Mesodermal cell (in vitro differentiated cells): ENCODE measurements around the gene SDK2. TPM values are rescaled to one million over a fixed set of nuclear protein-coding genes. Genes with fewer than 3 reads are reported as not detected.

Experiments used
- H3K27ac ChIP-seq: 2 replicates; pipeline ENCODE4 v1.7.0; 2013; ENCODE audit warnings: mild to moderate bottlenecking, low read depth, low read length, moderate library complexity; ENCODE audit not compliant: severe bottlenecking
- H3K36me3 ChIP-seq: 2 replicates; pipeline ENCODE4 v1.7.1; 2013; ENCODE audit warnings: mild to moderate bottlenecking, low read length, moderate library complexity; ENCODE audit not compliant: control insufficient read depth, insufficient read depth
- H3K4me1 ChIP-seq: one replicate; pipeline ENCODE4 v1.7.1; 2013; ENCODE audit warnings: mild to moderate bottlenecking, low read length; ENCODE audit not compliant: insufficient read depth, control insufficient read depth, poor library complexity, severe bottlenecking
- H3K4me3 ChIP-seq: 2 replicates; pipeline ENCODE4 v1.7.0; 2013; ENCODE audit warnings: low read length, control low read depth, mild to moderate bottlenecking; ENCODE audit not compliant: insufficient read depth, poor library complexity, severe bottlenecking; ENCODE audit errors: extremely low read depth
- H3K9me3 ChIP-seq: 2 replicates; pipeline ENCODE4 v1.7.1; 2013; ENCODE audit warnings: mild to moderate bottlenecking, low read length, moderate library complexity; ENCODE audit not compliant: control insufficient read depth
- WGBS, 2 experiments: methylation state at CpG; one replicate each; pipeline ENCODE4 v1.1.5; 2013; ENCODE audit warnings: missing lambda C conversion rate in 2 of 2; ENCODE audit not compliant: insufficient coverage in 2 of 2; 5-methylcytosine and 5-hydroxymethylcytosine counted together
- polyA plus RNA-seq, 2 experiments: library from polyadenylated mRNA; stranded (reverse); fragments of 50-300 nt; gene quantifications; one replicate each; pipeline ENCODE4 v1.2.3, GENCODE V29; 2013

The SDK2 gene, protein sequence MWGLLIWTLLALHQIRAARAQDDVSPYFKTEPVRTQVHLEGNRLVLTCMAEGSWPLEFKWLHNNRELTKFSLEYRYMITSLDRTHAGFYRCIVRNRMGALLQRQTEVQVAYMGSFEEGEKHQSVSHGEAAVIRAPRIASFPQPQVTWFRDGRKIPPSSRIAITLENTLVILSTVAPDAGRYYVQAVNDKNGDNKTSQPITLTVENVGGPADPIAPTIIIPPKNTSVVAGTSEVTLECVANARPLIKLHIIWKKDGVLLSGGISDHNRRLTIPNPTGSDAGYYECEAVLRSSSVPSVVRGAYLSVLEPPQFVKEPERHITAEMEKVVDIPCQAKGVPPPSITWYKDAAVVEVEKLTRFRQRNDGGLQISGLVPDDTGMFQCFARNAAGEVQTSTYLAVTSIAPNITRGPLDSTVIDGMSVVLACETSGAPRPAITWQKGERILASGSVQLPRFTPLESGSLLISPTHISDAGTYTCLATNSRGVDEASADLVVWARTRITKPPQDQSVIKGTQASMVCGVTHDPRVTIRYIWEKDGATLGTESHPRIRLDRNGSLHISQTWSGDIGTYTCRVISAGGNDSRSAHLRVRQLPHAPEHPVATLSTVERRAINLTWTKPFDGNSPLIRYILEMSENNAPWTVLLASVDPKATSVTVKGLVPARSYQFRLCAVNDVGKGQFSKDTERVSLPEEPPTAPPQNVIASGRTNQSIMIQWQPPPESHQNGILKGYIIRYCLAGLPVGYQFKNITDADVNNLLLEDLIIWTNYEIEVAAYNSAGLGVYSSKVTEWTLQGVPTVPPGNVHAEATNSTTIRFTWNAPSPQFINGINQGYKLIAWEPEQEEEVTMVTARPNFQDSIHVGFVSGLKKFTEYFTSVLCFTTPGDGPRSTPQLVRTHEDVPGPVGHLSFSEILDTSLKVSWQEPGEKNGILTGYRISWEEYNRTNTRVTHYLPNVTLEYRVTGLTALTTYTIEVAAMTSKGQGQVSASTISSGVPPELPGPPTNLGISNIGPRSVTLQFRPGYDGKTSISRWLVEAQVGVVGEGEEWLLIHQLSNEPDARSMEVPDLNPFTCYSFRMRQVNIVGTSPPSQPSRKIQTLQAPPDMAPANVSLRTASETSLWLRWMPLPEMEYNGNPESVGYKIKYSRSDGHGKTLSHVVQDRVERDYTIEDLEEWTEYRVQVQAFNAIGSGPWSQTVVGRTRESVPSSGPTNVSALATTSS (N-terminal part only)
- 21.5 TPM for polyA plus RNA-seq (2013, experiment 1 of 2)
- 16.0 TPM for polyA plus RNA-seq (2013, experiment 2 of 2)

DNA sequence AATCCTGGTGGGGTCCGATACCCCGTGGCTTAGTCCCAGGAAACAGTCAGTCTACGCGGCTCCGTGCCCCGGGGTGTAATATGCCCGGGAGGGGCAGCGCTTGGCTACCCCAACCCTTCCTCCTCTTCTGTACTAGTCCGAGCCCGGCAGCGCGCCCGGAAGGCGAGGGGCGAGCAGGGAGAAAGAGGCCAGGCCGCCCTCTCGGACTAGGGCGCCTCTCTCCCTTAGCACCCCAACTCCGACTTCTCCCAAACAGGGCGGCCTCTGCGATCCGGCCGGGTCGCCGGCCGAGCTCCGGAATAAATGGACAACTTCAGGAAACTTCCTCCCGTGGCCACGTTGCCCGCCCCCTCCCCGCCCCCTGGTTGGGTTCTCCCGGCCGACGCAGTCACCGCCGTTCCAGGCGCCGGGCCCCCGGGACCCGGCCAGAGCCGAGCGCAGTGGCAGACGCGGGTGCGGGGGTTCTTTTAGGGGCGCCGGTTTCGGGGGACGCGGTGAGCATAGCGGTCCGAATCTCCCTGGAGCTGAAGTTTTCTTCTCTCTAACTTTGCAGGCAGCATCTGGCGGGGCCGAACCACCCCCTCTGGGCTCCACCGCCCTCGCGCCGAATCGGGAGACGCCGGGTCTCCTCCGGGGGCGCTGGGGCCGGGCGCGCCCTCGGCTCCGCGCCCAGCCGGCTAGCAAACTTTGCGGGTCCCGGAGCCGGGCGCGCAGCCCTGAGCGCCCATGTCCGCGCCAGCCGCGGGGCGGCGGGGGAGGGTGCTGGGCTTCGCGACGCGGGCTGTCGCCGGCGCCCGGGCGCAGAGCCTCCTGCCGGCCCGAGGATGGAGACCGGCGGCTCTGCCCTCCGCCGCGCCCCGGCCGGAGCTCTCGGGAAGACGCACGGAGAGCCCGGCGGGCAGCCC is at the start of gene SDK2:
Gene SDK2, minus strand, starts transcription at position 301 of the 905 bp plus-strand sequence. CDS start 357 bp downstream, outside the sequence.
- Histone ChIP-seq H3K4me1 (peaks cover 25% of the 10 kb centered on the region), H3K36me3 (no peaks in the 10 kb centered on the region), H3K27ac (peak within 1 kb of the TSS; percentile 41), H3K4me3 (peak within 1 kb of the TSS; percentile 71), H3K9me3 (no peaks in the 10 kb centered on the region)
- 0% methylated on average over 69 to 97 of the region's 105 CpGs for WGBS, 2 experiments

DNA sequence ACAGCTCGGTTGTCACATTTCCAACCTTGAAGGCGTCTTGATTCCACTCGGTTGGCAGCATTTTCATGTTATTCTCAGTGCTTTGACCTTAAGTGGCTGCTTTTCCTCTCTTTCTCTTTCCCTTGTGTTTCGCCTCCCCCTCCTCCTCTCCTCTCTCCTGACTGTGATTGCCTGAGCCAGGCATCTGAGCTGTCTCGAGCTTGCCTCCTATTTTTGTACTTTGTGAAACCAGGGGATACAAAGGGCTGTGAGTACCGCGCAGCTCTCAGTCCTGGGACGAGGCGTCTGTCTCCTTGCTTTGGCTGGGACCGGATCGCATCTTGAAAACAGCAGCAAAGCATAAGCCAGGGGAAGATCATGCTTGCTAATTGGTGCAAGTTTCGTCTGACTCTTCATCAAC is 48.8 kb upstream of the SDK2 start:
- no peak overlapping the region for H3K27ac ChIP-seq
- H3K4me1 ChIP-seq = peaks cover 9% of the 10 kb centered on the region
- no peak overlapping the region for H3K4me3 ChIP-seq
- no peaks in the 10 kb centered on the region for H3K36me3 ChIP-seq
- no peaks in the 10 kb centered on the region for H3K9me3 ChIP-seq
- WGBS, 2 experiments = 91 to 92% methylated on average over 11 to 12 of the region's 12 CpGs

- Histone ChIP-seq H3K4me1 (peaks cover 9% of the 10 kb centered on the region), H3K9me3 (no peaks in the 10 kb centered on the region), H3K27ac (no peak overlapping the region), H3K4me3 (no peak overlapping the region), H3K36me3 (no peaks in the 10 kb centered on the region)
- WGBS, 2 experiments = 75 to 82% methylated on average over 4 to 8 of the region's 10 CpGs
Measured at GRCh38 chr17:73691321-73691766, 47.1 kb upstream of the SDK2 start.

DNA sequence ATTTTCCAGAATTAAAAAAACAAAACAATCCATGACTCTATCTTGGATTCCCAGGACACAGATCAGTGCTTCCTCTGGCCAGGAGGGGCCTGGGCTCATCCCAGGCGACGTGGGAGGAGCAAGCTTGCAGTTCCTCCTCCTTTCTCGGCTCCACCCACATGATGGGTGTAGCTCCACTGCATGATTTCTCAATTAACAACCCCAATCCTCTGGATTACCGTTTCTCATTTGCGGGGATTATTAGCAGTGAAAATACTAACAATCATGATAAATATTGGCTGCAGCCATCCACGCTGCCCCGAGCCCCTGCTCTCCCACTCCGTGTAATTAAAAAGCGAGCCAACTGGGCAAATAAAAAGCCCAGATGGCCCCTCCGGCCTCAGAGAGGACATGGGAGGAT is 46.4 kb upstream of the SDK2 start:
- 85 to 90% methylated on average over 8 to 10 of the region's 10 CpGs for WGBS, 2 experiments
- Histone ChIP-seq H3K4me3 (no peak overlapping the region), H3K36me3 (no peaks in the 10 kb centered on the region), H3K9me3 (no peaks in the 10 kb centered on the region), H3K27ac (no peak overlapping the region), H3K4me1 (peaks cover 9% of the 10 kb centered on the region)

GRCh38 chr17:73689596-73690275 is 45.5 kb upstream of the SDK2 start:
- no peaks in the 10 kb centered on the region for H3K36me3 ChIP-seq
- no peak overlapping the region for H3K27ac ChIP-seq
- no peaks in the 10 kb centered on the region for H3K9me3 ChIP-seq
- H3K4me1 ChIP-seq = peaks cover 9% of the 10 kb centered on the region
- 87 to 90% methylated on average over 8 to 11 of the region's 13 CpGs for WGBS, 2 experiments
- H3K4me3 ChIP-seq = no peak overlapping the region

DNA sequence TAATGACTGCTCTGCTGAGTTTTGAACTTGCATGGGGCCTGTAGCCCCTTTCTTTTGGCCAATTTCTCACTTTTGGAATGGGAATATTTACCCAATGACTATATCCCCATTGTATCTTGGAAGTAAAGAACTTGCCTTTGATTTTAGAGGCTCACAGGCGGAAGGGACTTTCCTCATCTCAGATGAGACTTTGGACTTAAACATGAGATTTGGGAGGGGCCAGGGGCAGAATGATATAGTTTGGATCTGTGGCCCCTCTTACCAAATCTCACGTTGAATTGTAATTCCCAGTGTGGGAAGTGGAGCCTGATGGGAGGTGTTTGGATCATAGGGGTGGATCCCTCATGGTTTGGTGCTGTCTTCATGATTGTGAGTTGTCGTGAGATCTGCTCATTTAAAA is 42.7 kb upstream of the SDK2 start:
- no peak overlapping the region for H3K4me3 ChIP-seq
- 81 to 100% methylated on average over 1 to 3 of the region's 3 CpGs for WGBS, 2 experiments
- no peak overlapping the region for H3K27ac ChIP-seq
- H3K9me3 ChIP-seq = no peaks in the 10 kb centered on the region
- H3K4me1 ChIP-seq = peaks cover 9% of the 10 kb centered on the region
- H3K36me3 ChIP-seq = no peaks in the 10 kb centered on the region

- H3K36me3 ChIP-seq = no peaks in the 10 kb centered on the region
- peaks cover 4% of the 10 kb centered on the region for H3K4me1 ChIP-seq
- H3K4me3 ChIP-seq = no peak overlapping the region
- no peaks in the 10 kb centered on the region for H3K9me3 ChIP-seq
- H3K27ac ChIP-seq = no peak overlapping the region
Measured at GRCh38 chr17:73686126-73686525, 41.9 kb upstream of the SDK2 start.

DNA sequence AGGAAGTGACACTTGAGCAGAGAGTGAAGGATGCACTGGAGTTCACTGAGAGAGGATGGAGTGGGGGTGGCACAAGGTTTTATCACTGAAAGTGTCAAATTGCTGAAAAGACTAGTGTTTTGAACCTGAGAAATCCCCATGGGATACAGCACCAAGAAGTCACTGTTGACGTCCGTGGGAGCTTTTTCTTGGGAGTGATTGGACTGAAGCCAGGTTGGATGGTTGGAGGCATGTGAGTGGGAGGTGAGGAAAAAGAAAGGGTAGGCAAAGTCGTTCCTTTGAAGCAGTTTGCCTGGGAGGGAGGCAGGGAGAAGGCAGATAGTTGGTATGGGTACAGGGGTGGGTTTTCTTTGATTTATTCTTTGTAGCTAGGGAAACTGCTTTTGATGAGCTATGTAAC is 39.9 kb upstream of the SDK2 start:
- Histone ChIP-seq H3K27ac (no peak overlapping the region), H3K4me1 (no peaks in the 10 kb centered on the region), H3K9me3 (no peaks in the 10 kb centered on the region), H3K36me3 (no peaks in the 10 kb centered on the region), H3K4me3 (no peak overlapping the region)
- 67 to 76% methylated on average over 3 of the region's 3 CpGs for WGBS, 2 experiments

GRCh38 chr17:73683771-73684170 is 39.5 kb upstream of the SDK2 start:
- no peak overlapping the region for H3K4me3 ChIP-seq
- no peak overlapping the region for H3K27ac ChIP-seq
- H3K4me1 ChIP-seq = no peaks in the 10 kb centered on the region
- 90 to 94% methylated on average over 4 of the region's 6 CpGs for WGBS, 2 experiments
- no peaks in the 10 kb centered on the region for H3K9me3 ChIP-seq
- no peaks in the 10 kb centered on the region for H3K36me3 ChIP-seq
